Neuronal stem cell (in vitro differentiated cells): ENCODE data around the gene ANKDD1A. TPM values are rescaled to one million over a fixed set of nuclear protein-coding genes. Genes with fewer than 3 reads are reported as not detected.

ENCODE experiments used
- DNase-seq: peaks from one replicate; pipeline ENCODE4 v3.0.0-alpha.2; 2013; ENCODE audit warnings: low spot score
- H2AFZ ChIP-seq: one replicate; pipeline ENCODE4 v1.6.1; 2013; ENCODE audit warnings: mild to moderate bottlenecking, low read length, inconsistent platforms
- H2AK5ac ChIP-seq: 2 replicates; pipeline ENCODE4 v1.6.1; 2013; ENCODE audit warnings: low read depth, mild to moderate bottlenecking, inconsistent platforms, low read length, moderate library complexity, mixed read lengths
- H2BK120ac ChIP-seq: 2 replicates; pipeline ENCODE4 v1.6.1; 2013; ENCODE audit warnings: low read depth, mild to moderate bottlenecking, inconsistent platforms, low read length, moderate library complexity, mixed read lengths
- H2BK12ac ChIP-seq: one replicate; pipeline ENCODE4 v1.6.1; 2013; ENCODE audit warnings: low read length, inconsistent platforms
- H2BK15ac ChIP-seq: 2 replicates; pipeline ENCODE4 v1.6.1; 2013; ENCODE audit warnings: mild to moderate bottlenecking, low read length, inconsistent platforms, mixed read lengths
- H2BK5ac ChIP-seq: one replicate; pipeline ENCODE4 v1.6.1; 2013; ENCODE audit warnings: inconsistent platforms, mild to moderate bottlenecking, low read length, moderate library complexity
- H3K14ac ChIP-seq: one replicate; pipeline ENCODE4 v1.6.1; 2013; ENCODE audit warnings: low read length, inconsistent platforms
- H3K18ac ChIP-seq: 2 replicates; pipeline ENCODE4 v1.6.1; 2013; ENCODE audit warnings: low read length, inconsistent platforms
- H3K23ac ChIP-seq: 2 replicates; pipeline ENCODE4 v1.6.1; 2013; ENCODE audit warnings: low read depth, mild to moderate bottlenecking, mixed read lengths, low read length, inconsistent platforms; ENCODE audit not compliant: poor library complexity
- H3K27ac ChIP-seq: replicated peaks from 3 replicates; pipeline ENCODE4 v1.5.1; 2013; ENCODE audit warnings: low read length, inconsistent platforms
- H3K27me3 ChIP-seq, 3 experiments: 2 replicates each; pipeline ENCODE4 v1.6.1; 2013; ENCODE audit warnings: low read length in 3 of 3, mild to moderate bottlenecking in 2 of 3, inconsistent platforms in 1 of 3, low read depth in 1 of 3, mixed read lengths in 1 of 3, moderate library complexity in 1 of 3; ENCODE audit not compliant: control insufficient read depth in 3 of 3, insufficient read depth in 3 of 3
- H3K36me3 ChIP-seq, 2 donors: replicated peaks in 1 of 2; 2 replicates each; pipeline ENCODE4 v1.6.1; 2013; ENCODE audit warnings: low read length in 2 of 2; ENCODE audit not compliant: control insufficient read depth in 2 of 2, insufficient read depth in 2 of 2
- H3K4ac ChIP-seq: 2 replicates; pipeline ENCODE4 v1.6.1; 2013; ENCODE audit warnings: inconsistent platforms, mild to moderate bottlenecking, low read length, moderate library complexity
- H3K4me1 ChIP-seq, 2 donors: 1 replicate in 1 of 2; 2 replicates in 1 of 2; pipeline ENCODE4 v1.6.1; 2013; ENCODE audit warnings: low read length in 2 of 2, low read depth in 1 of 2; ENCODE audit not compliant: control insufficient read depth in 2 of 2, insufficient read depth in 1 of 2
- H3K4me2 ChIP-seq: one replicate; pipeline ENCODE4 v1.6.1; 2013; ENCODE audit warnings: mild to moderate bottlenecking, low read length, inconsistent platforms; ENCODE audit not compliant: insufficient read depth, poor library complexity, severe bottlenecking
- H3K4me3 ChIP-seq, 2 donors: 2 replicates each; pipeline ENCODE4 v1.5.1; 2013; ENCODE audit warnings: low read length in 2 of 2, mild to moderate bottlenecking in 2 of 2, inconsistent platforms in 1 of 2, moderate library complexity in 1 of 2
- H3K79me1 ChIP-seq: one replicate; pipeline ENCODE4 v1.6.1; 2013; ENCODE audit warnings: low read depth, mild to moderate bottlenecking, inconsistent platforms, low read length, moderate library complexity
- H3K9ac ChIP-seq: one replicate; pipeline ENCODE4 v1.6.1; 2013; ENCODE audit warnings: mild to moderate bottlenecking, low read depth, low read length, inconsistent platforms; ENCODE audit not compliant: poor library complexity
- H3K9me3 ChIP-seq, 2 donors: replicated peaks in 1 of 2; 2 replicates each; pipeline versions ENCODE3 to v1.6.1; 2013; ENCODE audit warnings: low read length in 2 of 2, mild to moderate bottlenecking in 2 of 2, inconsistent platforms in 1 of 2, low read depth in 1 of 2, mixed read lengths in 1 of 2, moderate library complexity in 1 of 2; ENCODE audit not compliant: control insufficient read depth in 2 of 2, insufficient read depth in 1 of 2
- H4K8ac ChIP-seq: one replicate; pipeline ENCODE4 v1.6.1; 2013; ENCODE audit warnings: low read depth, mild to moderate bottlenecking, inconsistent platforms, low read length, moderate library complexity
- H4K91ac ChIP-seq: one replicate; pipeline ENCODE4 v1.6.1; 2013; ENCODE audit warnings: low read length, low read depth, mild to moderate bottlenecking, inconsistent platforms; ENCODE audit not compliant: poor library complexity
- WGBS, 2 donors: extraction: QIAGEN DNeasy Blood & Tissue Kit; methylation state at CpG; one replicate each; pipeline ENCODE4 v1.1.7; 2013; ENCODE audit warnings: missing lambda C conversion rate in 2 of 2, mixed read lengths in 1 of 2; ENCODE audit not compliant: insufficient read length in 2 of 2, insufficient replicate concordance in 1 of 2; ENCODE audit errors: extremely low coverage in 2 of 2; 5-methylcytosine and 5-hydroxymethylcytosine counted together
- polyA plus RNA-seq, 2 experiments: library from polyadenylated mRNA; stranded (reverse); fragments of 200-250 nt; gene quantifications; one replicate each; pipeline ENCODE4 v1.2.3, GENCODE V29; 2013

The ANKDD1A gene
- 3.2 TPM for polyA plus RNA-seq (2013, experiment 1 of 2)
- 3.2 TPM for polyA plus RNA-seq (2013, experiment 2 of 2)

DNA sequence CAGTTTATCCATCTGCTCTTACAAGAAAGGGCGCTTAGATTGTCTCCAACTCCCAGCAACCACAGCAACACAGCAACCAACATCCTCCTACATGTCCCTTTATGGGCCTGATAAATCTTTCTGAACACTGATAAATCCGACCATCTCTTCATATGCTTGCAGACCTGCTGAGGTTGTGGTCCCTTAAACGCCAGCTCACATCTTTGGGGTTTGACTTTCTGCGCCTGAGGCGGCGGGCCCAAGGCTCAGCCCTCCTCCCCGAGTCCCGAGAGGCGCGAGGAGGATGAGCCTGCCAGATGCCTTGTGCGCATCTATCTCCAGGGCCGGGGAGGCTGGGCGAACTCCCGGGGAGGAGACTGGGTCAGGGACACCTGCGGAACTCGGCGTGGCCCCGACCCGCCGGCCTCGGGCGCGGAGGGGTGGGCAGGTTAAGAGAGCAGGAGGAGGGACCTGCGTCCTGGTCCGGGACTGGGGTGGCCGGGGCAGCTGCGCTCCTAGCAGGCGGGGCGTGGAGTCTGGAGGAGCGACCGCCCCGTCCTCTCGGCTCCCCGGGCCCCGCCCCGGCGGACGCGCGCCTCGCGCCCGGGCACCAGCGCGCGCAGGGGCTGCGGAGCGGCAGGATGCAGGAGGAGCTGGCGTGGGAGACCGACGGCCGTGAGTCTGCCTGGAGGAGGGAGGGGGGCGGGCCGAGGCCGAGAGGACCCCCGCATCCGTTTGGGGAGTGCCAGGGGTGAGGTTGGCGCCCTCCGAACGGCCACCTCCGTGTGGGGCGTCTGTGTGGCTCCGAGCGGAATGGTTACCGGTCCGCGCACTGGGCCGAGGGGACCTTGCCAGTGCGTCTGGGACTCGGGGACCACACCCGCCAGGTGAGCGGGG is at the start of gene ANKDD1A:
TSS of gene ANKDD1A (plus strand) at position 592 of the 876 bp plus-strand sequence. CDS start at position 621, 29 bp downstream.
- Histone ChIP-seq H3K27me3 (peaks cover 0 to 33% (median 10%) of the 10 kb centered on the region in 3 experiments), H4K91ac (no peak within 1 kb of the TSS), H3K9me3 (peaks cover 4% of the 10 kb centered on the region in 2 donors), H3K4ac (no peak within 1 kb of the TSS), H3K14ac (peak within 1 kb of the TSS; percentile 73), H3K79me1 (no peaks in the 10 kb centered on the region), H3K23ac (peak within 1 kb of the TSS; percentile 85), H3K18ac (peak within 1 kb of the TSS; percentile 94), H3K4me2 (peak within 1 kb of the TSS; percentile 70), H2AK5ac (peak within 1 kb of the TSS; percentile 16), H3K9ac (peak within 1 kb of the TSS; percentile 89), H2BK12ac (no peak within 1 kb of the TSS), H3K27ac (no peak within 1 kb of the TSS), H2BK5ac (no peak within 1 kb of the TSS), H3K36me3 (no peaks in the 10 kb centered on the region), H3K4me1 (peaks cover 8 to 12% of the 10 kb centered on the region in 2 donors), H3K4me3 (peak within 1 kb of the TSS; percentile 54 to 84), H2BK15ac (no peak within 1 kb of the TSS), H2BK120ac (peak within 1 kb of the TSS; percentile 56), H2AFZ (peak within 1 kb of the TSS; percentile 96), H4K8ac (peak within 1 kb of the TSS; percentile 95)
- WGBS, 2 donors: no CpG with 5 or more reads among the region's 72 CpGs
- peak; percentile 64 for DNase-seq

DNA sequence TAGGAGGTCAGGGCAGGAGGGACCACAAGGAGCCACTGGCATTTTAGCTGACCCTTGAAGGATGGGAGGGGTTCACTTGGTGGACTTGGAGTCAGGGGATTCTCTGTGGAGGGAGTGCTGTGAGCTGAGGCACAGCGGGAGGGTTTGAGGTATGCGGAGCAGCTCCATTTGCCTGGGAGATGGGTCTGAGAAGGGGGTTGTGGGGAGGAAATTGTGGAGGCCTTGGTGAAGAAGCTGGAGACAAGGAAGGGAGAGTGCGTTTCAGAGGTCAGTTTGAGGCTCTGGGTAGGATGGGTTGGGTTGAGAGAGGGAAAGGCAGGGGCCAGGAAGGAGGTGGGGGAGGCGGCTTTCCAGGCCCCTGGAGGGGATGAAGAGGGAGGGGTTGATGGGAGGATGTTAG is 49.7 kb upstream of the ANKDD1A start:
- Histone ChIP-seq H2BK12ac (no peak overlapping the region), H2BK15ac (no peak overlapping the region), H3K27me3 (no peaks in the 10 kb centered on the region), H3K23ac (no peak overlapping the region), H4K8ac (no peak overlapping the region), H3K36me3 (peaks cover 14 to 63% of the 10 kb centered on the region in 2 donors), H2AK5ac (no peak overlapping the region), H3K4ac (no peak overlapping the region), H3K14ac (no peak overlapping the region), H3K9ac (no peak overlapping the region), H2AFZ (no peak overlapping the region), H3K4me1 (peaks cover 12 to 37% of the 10 kb centered on the region in 2 donors), H3K18ac (no peak overlapping the region), H3K4me2 (no peak overlapping the region), H2BK120ac (no peak overlapping the region), H3K79me1 (peaks cover 4% of the 10 kb centered on the region), H3K27ac (no peak overlapping the region), H2BK5ac (no peak overlapping the region), H3K9me3 (no peaks in the 10 kb centered on the region), H4K91ac (no peak overlapping the region), H3K4me3 (no peak overlapping the region)
- no CpG with 5 or more reads among the region's 4 CpGs for WGBS, 2 donors
- DNase-seq: no peak

DNA sequence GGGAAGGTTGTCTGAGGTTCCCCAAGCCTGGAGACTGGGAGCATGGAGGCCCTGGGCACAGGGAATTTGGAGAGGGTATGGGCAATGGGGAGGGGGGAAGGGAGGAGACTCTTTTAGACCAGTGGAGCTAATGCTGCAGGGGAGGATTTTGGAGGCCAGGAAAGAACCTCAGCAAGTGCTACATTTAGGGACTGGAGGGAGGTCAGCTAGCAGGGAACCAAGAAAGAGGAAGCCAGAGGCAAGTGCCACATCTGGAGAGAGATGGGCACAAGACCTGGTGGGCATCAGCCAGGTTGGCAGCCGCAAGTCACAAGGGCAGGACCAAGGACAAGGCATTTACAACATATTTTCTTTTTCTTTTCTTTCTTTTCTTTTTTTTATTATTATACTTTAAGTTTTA is 49.3 kb upstream of the ANKDD1A start:
- no peak overlapping the region for H2AK5ac ChIP-seq
- H2BK12ac ChIP-seq: no peak overlapping the region
- H2BK15ac ChIP-seq: no peak overlapping the region
- no peak overlapping the region for H3K14ac ChIP-seq
- no peak overlapping the region for H2BK120ac ChIP-seq
- no peak overlapping the region for H3K18ac ChIP-seq
- H3K27me3 ChIP-seq: no peaks in the 10 kb centered on the region
- H3K36me3 ChIP-seq: peaks cover 14 to 66% of the 10 kb centered on the region in 2 donors
- no peak overlapping the region for H3K23ac ChIP-seq
- H4K8ac ChIP-seq: no peak overlapping the region
- no peak overlapping the region for H3K4ac ChIP-seq
- WGBS, 2 donors: no CpG with 5 or more reads among the region's 1 CpG
- no peak overlapping the region for H3K27ac ChIP-seq
- peaks cover 4% of the 10 kb centered on the region for H3K79me1 ChIP-seq
- no peaks in the 10 kb centered on the region for H3K9me3 ChIP-seq
- no peak overlapping the region for H4K91ac ChIP-seq
- H2BK5ac ChIP-seq: no peak overlapping the region
- peaks cover 13 to 38% of the 10 kb centered on the region in 2 donors for H3K4me1 ChIP-seq
- no peak overlapping the region for H3K4me2 ChIP-seq
- H3K4me3 ChIP-seq: no peak overlapping the region
- H2AFZ ChIP-seq: no peak overlapping the region
- no peak overlapping the region for H3K9ac ChIP-seq
- DNase-seq: no peak

DNA sequence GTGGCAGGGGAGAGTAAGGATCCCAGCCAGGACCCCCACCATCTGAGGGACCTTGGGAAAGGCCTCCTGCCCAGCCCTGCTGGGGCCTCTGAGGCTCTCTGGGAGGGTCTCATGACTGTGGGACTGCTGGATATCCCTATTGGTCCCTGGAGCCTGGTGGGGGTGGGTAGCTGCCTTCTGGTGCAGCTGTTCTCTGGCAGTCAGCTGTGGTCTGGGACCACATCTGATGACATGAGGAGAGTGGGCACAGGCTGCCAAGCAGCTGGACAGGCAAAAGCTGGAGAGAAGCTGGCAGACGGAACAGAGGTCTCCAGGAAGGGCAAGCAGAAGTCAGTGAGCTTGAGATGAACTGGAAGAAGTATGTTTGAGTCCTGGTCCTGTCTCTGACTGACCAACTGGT is 47.6 kb upstream of the ANKDD1A start:
- no peak overlapping the region for H3K27ac ChIP-seq

More for the DNA sequence above, 47.6 kb upstream of the ANKDD1A start:
- H3K4me3 ChIP-seq: no peak overlapping the region
- no peak overlapping the region for H2AK5ac ChIP-seq
- H3K23ac ChIP-seq: no peak overlapping the region
- H3K4ac ChIP-seq: no peak overlapping the region
- no peak overlapping the region for H2BK15ac ChIP-seq
- H4K91ac ChIP-seq: no peak overlapping the region
- H3K27me3 ChIP-seq: no peaks in the 10 kb centered on the region
- H2BK5ac ChIP-seq: no peak overlapping the region
- H3K36me3 ChIP-seq: peaks cover 17 to 66% of the 10 kb centered on the region in 2 donors
- no peak overlapping the region for H4K8ac ChIP-seq
- H3K4me2 ChIP-seq: no peak overlapping the region
- H2BK120ac ChIP-seq: no peak overlapping the region
- peak overlapping the region; percentile 60 for H2BK12ac ChIP-seq
- no peak overlapping the region for H3K14ac ChIP-seq
- H3K79me1 ChIP-seq: no peaks in the 10 kb centered on the region
- H3K9me3 ChIP-seq: no peaks in the 10 kb centered on the region
- no peak for DNase-seq
- H3K4me1 ChIP-seq: peaks cover 13 to 33% of the 10 kb centered on the region in 2 donors
- H3K18ac ChIP-seq: peak overlapping the region; percentile 23
- no CpG with 5 or more reads among the region's 1 CpG for WGBS, 2 donors
- peak overlapping the region; percentile 34 for H3K9ac ChIP-seq
- no peak overlapping the region for H2AFZ ChIP-seq
